HG03460 (cell line): ENCODE data around the gene MATN4.

Source experiments
- ATAC-seq: cut with Tn5 transposase; IDR thresholded peaks from one replicate; pipeline ENCODE4 v1.9.1; 2021; ENCODE audit not compliant: unreplicated experiment

Gene MATN4

DNA sequence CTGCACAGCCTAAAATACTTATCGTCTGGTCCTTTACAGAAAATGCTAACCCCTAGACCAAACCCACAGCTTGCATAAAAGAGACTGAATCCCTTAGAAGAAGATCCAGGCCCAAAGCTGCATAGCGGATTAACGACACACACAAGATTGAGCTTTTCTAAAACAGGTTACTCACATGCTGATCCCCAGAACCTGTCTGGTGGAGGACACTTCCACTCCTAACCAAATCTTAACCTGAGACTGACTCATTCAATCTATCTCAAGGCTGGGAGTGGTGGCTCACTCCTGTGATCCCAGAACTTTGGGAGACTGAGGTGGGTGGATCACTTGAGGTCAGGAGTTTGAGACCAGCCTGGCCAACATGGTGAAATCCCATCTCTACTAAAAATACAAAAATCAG, 50.9 kb downstream of the MATN4 start:
- no peak for ATAC-seq

DNA sequence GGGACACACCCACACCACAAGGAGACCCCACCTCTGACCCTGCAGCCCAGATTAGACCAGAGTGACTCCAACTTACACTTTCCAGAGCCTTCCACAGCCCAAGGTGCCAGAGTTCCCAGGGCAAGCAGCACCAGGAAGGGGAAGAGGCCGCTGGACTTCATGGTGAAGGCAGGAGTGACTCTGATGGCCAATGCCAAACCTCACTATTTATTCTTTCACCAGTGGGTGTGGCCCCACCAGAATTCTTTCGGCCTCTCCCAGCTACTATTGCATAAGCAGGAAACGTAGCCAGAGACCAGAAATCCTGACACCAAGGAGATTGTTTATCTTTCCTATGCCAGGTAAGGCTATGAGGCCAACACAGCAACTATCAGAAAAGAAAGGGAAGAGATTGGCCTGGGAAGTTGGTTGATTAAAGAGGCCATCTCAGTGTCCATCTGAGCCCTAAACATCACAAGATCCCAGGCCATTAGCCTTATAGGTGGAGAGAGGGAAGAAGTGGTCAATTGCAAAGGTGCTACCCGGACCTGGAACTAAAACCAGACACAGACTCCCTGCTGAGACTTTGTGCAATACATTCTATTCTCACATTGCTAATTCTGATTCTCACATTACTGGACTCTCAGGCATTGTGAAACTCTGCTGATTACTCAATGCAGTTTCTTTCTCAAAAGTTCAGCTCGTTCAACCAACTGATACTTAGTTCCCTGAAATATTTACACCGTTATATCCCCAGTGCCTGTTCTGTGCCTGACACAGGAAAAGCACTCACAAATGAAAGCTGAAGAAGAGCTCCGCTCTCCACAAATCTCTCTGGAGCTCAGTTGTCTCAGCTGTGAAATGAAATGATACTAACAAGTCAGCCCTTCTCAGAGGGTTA, 53.5 kb downstream of the MATN4 start, which contains the start of gene SLPI:
SLPI (minus strand) TSS at position 182 of the 880 bp plus-strand sequence; CDS start at position 161, 21 bp downstream.
- ATAC-seq, result no peak

DNA sequence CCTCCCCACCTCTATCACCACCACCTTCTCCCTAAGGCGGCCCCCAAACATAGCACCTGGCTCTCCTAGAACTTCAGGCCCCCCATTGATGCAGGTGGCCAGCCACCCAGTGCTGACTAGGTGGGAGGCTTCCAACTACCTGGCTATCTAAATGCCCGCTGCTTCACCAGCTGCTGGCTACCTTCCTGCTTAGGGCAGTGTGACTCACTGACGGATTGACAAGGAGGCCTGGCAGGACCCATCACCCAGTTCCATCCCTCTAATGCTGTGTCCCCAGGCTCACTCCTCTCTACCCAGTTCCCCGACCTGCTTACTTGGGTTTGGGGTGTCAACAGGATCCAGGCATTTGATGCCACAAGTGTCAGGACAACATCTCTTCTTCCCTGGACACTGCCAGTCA, 54.8 kb downstream of the MATN4 start:
- ATAC-seq, result no peak

DNA sequence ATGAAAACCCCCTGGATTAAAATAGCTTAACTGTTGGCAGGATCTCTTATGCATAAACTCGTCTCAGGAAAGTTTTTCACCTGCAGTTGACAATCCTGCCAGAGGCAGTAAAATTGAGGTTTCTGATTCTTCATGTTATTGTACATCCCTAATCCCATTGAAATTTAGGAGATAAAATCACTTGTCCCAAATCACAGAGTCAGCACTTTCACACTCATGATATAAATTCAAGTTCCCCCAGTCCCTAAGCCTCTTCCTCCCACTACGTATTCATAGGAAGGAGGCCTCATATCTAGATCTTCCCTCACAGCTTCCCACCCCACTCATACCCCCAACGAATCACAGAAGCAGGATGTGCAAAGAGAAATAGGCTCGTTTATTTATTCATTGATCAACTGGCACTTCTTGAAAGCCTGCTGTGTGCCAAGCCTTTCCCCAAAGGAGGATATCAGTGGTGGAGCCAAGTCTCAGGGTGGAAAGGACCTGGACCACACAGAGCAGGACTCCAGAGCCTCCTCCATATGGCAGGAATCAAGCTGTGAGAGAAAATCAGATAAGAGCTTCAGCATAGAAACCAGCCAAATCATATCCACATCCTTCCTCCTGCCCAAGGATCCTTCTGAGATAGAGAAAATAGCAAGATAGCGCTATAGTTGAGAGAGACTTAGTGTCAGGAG, 56.1 kb downstream of the MATN4 start:
- no peak for ATAC-seq

DNA sequence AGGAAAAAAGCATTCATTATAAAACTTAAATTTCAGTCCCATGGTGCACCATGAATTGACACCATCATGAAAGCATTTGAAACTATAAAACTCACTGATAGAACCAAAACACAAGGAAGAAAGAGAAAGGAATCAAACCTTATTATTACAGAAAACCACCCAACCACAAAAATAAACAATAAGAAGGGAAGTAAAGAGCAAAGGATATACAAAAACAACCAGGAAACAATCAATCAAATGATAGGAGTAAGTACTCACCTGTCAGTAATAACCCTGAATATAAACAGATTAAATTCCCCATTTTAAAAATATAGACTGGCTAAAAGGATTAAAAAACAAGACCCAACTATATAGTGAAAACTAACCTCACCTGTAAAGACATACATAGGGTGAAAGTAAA, 59.5 kb downstream of the MATN4 start:
- no peak for ATAC-seq

DNA sequence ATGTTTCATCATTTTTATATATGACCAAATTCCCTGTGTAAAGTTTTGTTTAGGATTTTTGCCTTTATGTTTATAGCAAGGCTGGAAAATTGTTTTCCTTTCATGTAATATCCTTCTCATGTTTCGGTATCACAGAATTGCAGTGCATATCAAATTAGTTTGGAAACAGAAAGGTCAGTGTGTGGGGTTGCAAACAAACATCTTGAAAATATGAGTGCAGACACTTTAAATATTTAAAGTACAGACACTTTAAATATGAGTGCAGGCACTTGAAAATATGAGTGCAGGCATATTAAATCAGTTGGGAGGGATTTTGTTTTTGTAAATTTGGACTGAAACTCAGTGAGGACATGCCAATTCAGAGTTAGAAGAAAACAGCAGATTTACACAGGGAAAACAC, 60.2 kb downstream of the MATN4 start:
- ATAC-seq, result no peak

DNA sequence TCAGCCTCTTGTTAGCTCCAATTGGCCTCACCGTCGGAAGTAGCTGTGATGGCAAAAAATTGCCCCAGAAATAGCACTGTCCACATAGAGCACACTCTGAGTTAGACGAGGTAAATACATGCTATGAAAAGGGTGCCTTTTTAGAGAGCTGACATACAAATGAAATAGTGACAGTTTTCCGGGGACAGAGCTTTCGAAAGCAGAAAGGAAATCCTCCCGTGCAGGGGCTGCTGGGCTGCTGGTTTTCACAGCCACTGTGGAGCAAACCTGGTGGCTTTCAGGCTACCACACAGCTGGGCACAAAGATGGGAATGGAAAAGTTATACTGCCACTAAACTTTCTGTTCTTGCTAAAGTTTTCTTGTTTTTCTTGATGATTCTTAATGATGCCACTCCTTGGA, 62.0 kb downstream of the MATN4 start:
- ATAC-seq, result no peak
